GM20431 (cell line): ENCODE data around the gene ATP2C1.

Source experiments
- in situ Hi-C: fragments of 300-500 bp; cut with MseI, MboI; formaldehyde crosslinking; loops from one replicate; pipeline ENCODE4 v1.15.0; 2020; ENCODE audit warnings: low sequenced_read_pairs; ENCODE audit not compliant: unreplicated experiment

ATP2C1 gene

DNA sequence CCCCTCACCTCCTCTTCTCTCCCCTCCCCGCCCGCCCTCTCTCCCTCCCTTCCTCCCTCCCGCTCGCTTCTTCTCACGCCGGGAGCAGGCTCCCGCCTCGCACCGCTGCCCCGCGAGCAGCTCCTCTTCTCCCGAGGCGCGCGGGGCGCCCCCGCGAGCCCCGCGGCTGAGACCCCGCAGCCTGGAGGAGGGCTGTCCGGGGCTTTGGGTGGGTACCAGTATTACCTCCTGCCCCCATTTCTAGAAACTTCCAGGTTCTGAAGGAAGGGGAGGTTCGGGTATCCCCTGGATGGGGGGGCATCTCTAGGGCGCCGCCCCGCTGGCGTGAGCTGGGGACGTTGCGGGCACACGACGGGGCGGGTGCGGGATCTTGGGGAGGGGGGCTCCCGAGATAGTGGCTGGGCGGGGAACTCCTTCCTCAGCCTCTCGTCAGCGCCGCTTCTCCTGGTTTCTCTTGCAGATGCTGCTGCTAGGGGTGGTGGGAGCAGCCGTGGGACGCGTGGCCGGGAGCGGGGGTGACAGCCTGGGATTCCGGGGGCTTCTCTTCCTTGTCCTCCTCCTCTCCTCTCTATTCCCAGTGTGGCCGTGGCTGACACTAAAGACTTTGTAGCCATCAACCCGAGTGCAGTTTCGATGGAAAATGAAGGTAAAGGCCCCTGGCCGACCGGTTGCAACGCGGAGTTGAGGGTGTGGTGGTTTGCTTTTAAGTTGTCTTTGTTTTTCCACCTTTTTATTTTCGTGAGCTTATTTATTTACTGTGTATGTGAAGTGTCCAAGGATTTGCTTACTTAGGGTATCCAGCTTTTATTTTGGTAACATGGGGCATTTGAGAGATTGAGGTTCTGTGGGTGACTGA is 474 bp downstream of the ATP2C1 start:
- in situ Hi-C loops = no loop called here

DNA sequence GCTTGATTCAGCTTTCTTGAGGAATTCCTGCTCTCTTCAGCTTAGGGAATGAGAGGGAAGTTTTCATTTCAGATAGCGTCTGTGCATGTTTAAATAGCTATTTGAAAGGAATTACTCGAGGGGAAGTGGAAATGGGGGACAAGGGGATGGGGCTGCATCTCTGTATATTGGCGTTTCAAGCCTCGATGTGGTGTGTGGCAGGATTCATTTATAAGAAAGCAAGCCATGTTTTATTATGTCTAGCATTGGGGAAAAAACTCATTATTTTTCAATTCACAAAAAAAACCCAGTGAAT is 1.0 kb downstream of the ATP2C1 start:
- in situ Hi-C loops = no loop called here

DNA sequence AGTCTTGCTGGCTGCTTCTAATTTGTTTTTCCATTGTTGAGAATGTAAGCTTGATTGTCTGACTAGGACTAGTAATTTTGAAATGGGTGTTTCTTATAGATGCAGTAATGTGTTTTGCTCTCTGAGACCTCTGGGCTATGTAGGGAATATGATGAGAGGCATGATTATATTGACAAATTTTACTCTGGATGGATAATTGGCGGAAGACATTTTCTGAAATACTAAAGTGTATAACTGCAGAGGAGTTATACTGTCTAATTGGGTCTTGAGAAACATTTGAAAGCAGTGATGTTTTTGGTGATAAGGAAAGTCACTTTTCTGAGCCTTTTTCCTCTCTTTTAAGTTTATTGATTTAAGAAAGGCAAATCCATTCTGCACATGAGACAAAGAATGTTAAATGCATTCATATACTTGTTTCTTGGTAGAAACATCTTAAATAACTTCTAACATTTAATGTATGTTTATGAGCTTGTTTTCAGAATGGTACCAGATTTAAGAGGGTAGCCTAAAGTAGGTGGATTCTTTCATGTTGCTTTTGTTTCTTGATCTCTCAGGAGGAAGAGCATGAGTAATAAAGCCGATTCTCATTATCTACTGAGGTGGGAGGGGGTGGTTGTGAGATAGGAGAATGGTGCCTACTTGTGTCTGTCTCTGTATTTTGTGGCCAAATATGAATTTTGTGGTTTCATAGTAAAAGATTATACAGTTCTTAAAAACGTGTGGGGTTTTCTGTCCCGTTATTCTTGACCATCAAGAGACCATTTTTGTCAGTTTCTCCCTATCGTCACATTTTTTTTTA is 2.0 kb downstream of the ATP2C1 start:
- in situ Hi-C loops = no loop called here

DNA sequence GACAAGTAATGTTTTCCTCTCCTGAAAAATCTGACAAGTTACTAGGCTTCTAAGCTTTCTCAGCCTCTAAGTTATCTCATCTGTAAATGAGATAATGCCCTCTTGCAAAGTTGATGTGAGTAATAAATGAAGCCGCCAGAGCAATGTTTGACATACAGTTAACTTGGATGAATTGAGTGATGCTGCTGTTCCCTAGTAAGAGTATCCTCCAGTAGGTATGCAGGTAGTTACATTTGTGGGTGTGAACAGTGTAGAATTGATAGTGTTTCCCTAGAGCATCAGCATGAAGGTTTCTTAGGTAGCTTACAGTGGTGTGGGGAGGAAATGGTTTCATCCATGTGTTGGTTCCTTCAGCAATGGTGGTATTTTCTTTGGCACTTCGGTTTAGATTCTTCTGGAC is 3.4 kb downstream of the ATP2C1 start:
- in situ Hi-C loops = no loop called here

DNA sequence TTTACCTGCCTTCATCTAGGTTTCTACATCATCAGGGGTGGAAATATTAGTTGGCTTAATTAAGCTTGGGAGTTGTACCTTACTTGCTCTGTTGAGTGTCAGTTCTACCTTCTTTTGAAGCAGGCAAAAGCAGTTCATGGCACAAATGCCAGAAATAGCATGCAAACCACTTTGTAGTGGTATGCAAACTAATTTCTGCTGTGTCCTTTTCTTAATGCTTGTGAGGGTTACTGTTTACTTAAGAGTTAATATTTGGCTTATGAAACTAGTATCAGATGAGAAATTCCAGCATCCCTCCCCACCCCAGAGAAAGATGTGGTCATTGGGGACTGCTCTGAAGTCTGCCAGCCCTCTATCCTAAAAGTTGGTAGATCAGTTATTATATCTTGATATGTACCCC is 7.1 kb downstream of the ATP2C1 start:
- in situ Hi-C loops = no loop called here

DNA sequence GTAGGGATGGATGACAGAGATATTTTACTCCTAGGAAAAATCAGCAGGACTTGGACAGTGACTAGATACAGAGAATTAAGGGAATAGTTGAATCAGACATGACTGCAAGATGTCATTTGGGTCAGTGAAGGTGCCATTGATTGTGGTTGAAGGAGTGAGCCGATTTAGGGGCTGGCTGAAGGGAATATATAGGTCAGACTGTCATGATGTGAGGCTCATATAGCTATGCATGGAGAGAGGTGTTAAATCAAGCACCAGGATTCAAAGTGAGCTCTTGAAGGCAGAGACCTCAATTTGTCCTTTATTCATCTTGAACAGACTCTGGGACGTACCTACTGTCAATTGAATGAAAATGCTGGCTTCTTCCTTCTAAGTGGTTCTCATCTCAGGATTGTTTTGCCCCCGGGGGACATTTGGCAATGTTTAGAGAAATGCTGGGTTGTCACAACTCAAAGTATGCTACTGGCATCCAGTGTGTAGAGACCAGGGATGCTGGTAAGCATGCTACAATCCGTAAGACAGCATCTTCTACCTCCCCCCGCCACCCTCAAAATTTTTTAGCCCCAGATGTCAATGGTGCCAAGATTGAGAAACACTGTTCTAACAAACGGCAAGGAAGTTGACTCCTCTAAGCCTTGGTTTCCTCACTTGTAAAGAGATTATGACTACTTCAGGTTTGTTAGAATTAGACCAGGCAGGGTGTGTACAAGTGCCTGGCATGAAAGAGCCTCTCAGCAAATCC is 7.8 kb downstream of the ATP2C1 start:
- in situ Hi-C loops = no loop called here

DNA sequence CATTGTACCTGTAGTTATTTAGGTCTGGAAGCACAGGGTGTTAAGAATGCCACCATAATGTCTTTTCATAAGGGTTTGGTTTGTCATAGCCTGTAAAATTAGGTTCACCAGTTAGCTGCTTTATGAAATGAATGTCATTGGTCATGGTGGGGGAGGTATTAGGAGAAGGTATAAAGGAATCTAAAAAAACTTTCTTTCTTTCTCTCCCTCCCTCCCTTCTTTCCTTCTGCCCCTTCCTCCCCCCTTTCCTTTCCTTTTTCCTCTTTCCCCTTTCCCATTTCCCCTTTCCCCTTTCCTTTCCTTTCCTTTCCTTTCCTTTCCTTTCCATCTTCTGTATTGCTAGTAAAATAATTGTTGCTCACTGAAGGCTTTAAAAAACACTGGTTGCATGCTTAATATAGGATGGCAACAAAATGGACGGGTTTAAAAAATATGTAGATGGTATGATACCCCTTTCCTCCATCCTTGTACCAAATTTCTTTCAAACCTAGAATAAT is 9.6 kb downstream of the ATP2C1 start:
- in situ Hi-C loops = no loop called here

DNA sequence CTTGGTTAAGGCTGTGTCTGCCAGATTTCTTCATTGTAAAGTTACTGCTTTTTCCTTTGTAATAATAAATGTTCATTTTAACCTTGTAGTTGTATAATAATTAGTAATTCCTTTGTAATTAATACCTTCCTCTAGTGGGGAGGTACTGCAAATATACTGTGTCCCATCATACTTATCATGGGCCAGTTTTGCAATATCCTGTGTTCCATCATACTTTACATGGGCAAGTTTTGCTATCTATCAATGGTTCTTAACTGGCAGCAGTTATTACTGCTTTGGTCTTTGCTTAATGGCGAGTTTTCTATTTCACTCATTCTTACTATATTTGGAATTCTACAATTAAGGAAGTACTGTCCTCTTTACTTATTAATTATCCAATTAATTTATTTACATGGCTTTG is 10.6 kb downstream of the ATP2C1 start:
- in situ Hi-C loops = no loop called here

DNA sequence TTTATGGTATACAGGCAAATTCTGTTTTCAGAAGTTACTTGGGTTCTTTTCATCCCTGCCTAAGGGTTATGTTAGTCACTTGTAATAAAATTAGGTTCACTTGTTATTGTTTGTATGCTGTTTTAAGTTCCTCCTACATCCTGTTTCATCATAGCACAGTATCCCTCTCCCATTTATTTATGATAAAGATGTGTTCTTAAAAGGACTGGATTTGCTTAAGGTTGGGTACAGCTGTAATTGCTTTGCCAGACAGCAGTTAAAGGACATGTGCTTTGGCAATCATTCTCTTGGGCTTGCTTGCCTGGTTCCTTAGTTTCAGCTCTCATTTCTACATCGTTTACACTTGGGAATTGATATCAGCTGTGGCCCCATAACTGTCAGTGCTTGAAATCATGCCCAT is 11.7 kb downstream of the ATP2C1 start:
- in situ Hi-C loops = no loop called here

DNA sequence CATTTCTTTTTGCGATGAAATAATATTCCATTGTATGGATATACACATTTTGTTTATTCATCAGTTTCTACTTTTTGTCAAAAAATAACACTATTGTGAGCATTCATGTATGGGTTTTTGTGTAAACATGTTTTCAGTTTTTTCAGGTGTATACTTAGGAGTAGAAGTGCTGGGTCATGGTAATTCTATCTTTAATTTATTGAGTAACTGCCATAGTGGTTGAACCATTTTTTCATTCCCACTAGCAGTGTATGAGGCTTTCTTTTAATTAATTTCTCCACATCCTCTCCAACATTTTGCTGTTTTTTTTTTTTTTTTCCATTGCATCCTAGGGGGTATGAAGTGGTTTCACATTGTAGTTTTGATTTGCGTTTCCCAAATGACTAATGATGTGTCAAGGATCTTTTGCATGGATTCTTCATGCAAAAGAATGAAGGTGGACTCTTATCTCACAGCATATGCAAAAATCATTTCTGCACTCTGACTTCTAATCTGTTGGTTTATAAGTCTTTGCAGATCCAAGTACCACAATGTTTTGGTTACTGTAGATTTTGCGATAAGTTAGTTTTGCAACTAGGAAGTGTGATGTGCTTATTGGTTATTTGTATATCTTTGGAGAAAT is 12.6 kb downstream of the ATP2C1 start:
- in situ Hi-C loops = no loop called here

DNA sequence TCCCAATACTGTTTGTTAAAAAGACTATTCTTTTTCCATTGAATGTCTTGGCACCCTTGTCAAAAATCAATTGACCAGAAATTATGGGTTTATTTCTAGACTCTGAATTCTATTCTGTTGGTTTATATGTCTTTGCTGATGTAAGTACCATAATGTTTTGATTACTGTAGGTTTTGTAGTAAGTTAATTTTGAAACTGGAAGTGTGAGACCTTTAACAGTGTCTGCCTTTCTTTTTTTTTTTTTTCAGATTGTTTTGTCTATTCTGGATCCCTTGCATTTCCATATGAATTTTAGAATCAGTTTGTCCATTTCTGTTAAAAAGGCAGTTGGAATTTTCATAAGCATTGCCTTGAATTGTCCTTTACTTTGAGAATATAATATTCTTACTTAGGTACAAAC is 13.6 kb downstream of the ATP2C1 start:
- in situ Hi-C loops = no loop called here

DNA sequence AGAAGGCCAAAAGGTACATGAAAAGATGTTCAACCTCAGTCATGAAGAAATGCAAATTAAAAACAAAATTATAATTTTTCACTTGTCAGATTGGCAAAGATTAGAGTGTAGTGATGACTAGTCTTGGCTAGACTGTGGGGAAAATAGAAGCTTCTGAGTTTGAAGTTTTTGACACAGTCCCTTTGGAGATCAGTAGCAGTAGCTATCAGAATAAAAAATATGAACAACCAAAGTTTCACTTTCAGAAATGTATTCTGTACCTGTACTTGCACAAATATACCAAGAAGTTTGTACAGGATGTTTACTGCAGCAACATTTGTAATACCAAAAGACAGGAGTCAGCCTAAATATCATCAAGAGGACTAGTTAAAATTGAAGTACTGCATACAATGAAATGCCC is 14.1 kb downstream of the ATP2C1 start:
- in situ Hi-C loops = no loop called here

DNA sequence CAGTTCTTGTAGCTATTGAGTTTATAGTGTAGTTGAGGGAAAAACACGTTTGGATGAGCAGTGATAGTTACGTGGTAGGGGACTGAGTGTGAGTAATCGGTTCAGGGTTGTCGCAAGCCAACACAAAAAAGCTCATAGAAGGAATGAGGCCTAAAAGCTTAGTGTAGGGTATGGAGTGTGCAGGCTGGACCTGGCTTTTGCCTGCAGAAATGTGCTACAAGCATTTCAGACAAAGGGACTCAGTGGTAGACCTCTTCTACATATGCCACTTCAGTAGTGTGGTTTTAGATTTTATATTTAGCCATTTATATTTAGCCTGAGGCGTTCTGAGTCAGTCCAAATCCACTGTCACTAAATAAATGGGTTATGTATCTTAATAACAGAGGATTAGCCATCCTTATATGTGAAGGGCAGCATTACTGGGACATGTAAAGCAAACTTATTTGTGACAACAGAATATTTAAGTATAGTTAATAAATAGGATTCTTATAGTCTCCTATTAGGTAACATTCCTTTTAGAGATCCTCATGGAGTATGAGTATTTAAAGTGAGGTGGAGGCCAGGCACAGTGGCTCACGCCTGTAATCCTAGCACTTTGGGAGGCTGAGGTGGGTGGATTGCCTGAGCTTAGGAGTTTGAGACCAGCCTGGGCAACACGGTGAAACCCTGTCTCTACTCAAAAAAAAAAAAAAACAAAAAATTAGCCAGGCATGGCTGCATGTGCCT is 21.8 kb downstream of the ATP2C1 start:
- in situ Hi-C loops = no loop called here

DNA sequence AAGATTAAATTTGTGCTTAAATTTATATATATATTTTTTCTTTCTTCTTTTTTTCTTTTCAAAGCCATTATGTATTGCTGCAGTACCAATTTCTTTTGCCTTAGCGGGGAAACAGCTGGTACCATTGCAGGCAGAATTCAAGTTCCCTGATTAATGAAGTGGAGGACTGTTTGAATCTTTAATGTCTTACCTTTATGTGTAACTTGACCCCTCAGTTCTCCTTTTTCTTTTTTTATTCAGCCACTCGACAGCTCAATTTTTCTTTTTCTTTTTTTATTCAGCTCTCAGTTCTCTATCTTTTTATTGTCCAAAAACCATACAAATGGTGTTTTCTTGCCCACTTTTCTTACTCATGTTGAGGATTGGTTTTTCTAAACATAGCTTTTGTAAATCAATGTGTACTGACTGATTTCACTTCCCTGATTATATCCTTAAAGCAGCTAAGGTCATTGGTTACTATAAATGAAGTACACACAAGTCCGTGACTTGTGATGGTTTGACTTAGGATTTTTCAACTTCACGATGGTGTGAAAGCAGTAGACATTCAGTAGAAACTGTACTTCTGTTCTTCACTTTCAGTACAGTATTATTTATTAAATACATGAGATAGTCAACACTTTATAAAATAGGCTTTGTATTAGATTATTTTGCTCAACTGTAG is 22.8 kb downstream of the ATP2C1 start:
- in situ Hi-C loops = no loop called here

DNA sequence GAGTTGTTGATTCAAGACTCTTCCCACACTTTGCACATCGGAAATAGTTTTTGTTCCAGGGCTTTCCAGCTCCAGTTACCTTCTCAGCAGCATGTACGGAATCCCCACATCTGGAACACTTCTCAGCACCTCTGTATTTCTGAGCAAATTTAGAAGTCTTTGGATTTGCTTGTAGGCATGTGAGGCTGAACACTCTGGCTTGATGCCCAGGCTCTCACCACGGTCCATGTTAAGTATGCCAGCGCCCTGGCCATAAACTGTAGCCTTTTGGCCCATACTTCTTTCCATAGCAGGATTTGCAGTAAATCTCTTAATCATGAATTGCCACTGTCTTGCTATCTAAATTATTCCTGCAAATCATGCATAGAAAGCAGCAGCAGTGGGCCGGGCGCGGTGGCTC is 24.4 kb downstream of the ATP2C1 start:
- in situ Hi-C loops = no loop called here

DNA sequence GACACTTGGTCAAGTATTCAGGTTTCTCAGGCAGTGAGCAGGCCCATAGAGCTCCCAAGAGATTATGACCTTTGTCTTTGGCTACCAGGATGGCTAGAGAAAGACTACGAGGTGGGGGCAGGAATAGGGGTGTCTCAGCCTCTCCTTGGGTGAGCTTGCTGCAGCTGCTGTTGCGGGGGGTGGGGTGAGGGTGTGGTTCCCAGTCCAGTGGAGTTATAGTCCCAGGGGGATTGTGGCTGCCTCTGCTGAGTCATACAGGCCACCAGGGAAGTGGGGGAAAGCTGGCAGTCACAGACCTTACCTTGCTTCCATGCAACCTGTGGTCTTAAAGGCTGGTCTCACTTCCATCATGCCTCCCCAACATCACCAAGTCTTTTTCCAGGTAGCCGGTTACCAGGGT is 31.7 kb downstream of the ATP2C1 start:
- in situ Hi-C loops = no loop called here

DNA sequence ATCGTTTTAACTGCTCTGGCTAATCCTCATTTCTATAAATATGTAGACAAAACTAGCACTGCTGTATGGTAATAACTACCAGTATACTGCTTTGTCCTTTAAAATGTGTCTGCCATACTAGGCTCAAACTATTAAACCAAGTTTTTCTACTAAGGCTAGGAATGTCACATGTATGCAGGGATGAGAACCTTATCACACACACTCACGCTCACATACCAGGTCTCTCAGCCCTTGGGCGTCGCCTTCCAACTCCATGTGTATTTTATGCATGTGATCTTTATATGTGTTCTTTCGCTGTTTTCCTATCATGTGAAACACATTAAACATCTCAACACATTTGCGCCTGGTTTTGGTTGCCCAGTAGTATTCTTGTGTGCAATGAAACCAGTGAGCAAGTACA is 32.6 kb downstream of the ATP2C1 start:
- in situ Hi-C loops = no loop called here

DNA sequence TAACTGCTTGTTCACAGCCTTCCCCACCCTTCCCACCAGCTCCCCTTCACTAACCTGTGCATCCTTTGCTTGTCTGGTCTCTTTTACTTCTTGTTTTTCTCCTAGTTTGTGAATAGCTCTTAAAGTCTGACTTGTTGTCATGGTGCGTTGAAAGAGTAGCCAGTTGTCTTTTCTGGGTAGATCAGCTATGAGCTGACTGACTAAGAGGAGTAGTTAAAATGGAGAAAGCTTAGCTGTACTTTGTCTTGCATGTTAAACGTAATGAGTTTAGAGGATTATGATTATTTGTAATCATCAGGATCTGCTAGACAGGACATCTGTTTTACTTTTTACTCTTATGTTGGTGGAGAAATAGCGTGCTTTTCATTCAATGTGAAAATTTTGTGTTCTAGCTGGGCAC is 35.9 kb downstream of the ATP2C1 start:
- in situ Hi-C loops = no loop called here

DNA sequence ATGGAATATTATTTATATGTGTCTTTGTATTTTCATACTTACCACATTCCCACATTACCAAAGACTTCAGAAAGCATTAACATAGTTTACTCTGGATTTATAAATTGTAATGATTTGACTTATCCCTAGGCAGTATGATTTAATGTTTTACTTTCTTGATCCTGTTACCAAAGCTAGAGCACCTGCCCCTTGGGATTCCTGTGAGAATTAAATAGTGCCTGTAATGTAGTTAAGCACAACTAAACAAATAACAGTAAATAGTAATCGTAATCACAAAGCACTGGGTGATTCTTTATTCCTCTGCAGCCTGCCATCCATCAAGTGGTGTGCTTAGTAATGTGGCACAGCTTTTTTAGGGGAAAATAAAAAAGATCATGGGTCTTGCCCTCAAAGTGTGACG is 39.1 kb downstream of the ATP2C1 start:
- in situ Hi-C loops = no loop called here
